Thoracic aorta (tissue), 2 donors: ENCODE measurements around the gene CNIH3. TPM values are rescaled to one million over a fixed set of nuclear protein-coding genes. Genes with fewer than 3 reads are reported as not detected.

ENCODE experiments used
- ATAC-seq: fragments of 150-250 bp; one replicate; pipeline ENCODE4 v1.8.0; 2017; ENCODE audit warnings: low read depth; ENCODE audit not compliant: insufficient number of reproducible peaks, low FRiP score
- DNase-seq: peaks from one replicate; pipeline ENCODE4 v3.0.0-alpha.2; 2020; ENCODE audit warnings: low spot score
- H3K27ac ChIP-seq, 2 donors: fragments of 200-600 bp; sonication (generic); 1 replicate in 1 of 2; 2 replicates in 1 of 2; pipeline ENCODE4 v1.5.1; 2016; ENCODE audit warnings: mild to moderate bottlenecking in 2 of 2, moderate library complexity in 2 of 2
- H3K27me3 ChIP-seq: fragments of 200-600 bp; sonication (generic); replicated peaks from 2 replicates; pipeline ENCODE4 v1.6.0; 2016; ENCODE audit warnings: mild to moderate bottlenecking; ENCODE audit not compliant: insufficient read depth
- H3K36me3 ChIP-seq: fragments of 200-600 bp; sonication (generic); one replicate; pipeline ENCODE4 v1.5.1; 2016
- H3K4me1 ChIP-seq, 2 donors: fragments of 200-600 bp; sonication (generic); 1 replicate in 1 of 2; 2 replicates in 1 of 2; pipeline versions ENCODE4 v1.5.1 to v1.6.0; 2016; ENCODE audit warnings: low read depth in 2 of 2, mild to moderate bottlenecking in 1 of 2; ENCODE audit not compliant: control insufficient read depth in 1 of 2
- H3K4me3 ChIP-seq: fragments of 200-600 bp; sonication (generic); 2 replicates; pipeline ENCODE4 v1.5.1; 2016; ENCODE audit warnings: mild to moderate bottlenecking
- H3K9me3 ChIP-seq: fragments of 200-600 bp; sonication (generic); 2 replicates; pipeline ENCODE4 v1.5.1; 2016
- CTCF ChIP-seq: fragments of 200-600 bp; sonication (generic); IDR thresholded peaks from one replicate; pipeline ENCODE4 v1.5.1; 2019; ENCODE audit warnings: antibody characterized with exemption
- total RNA-seq, 2 donors: library from RNA; depleted of rRNA; stranded (reverse); fragments of >200 nt; gene quantifications; one replicate each; pipeline versions ENCODE4 v1.1.0 to v1.2.3, GENCODE V29; 2016

The CNIH3 gene
- total RNA-seq, 2 donors from 2014 or later = 0.21 TPM; not detected in 1

GRCh38 chr1:224626042-224626441, 9.9 kb downstream of the CNIH3 start:
- Histone ChIP-seq H3K27me3 (no peaks in the 10 kb centered on the region), H3K4me3 (no peak overlapping the region), H3K27ac (no peak overlapping the region), H3K36me3 (no peaks in the 10 kb centered on the region), H3K4me1 (no peaks in the 10 kb centered on the region), H3K9me3 (no peaks in the 10 kb centered on the region)
- DNase-seq (no peak), ATAC-seq (no peak)
- TF ChIP-seq CTCF = no peak

- ATAC-seq = no peak
Measured at GRCh38 chr1:224629965-224630364, 13.8 kb downstream of the CNIH3 start.

GRCh38 chr1:224631462-224632115, 15.5 kb downstream of the CNIH3 start:
- no peak overlapping the region for H3K4me3 ChIP-seq
- no peaks in the 10 kb centered on the region for H3K27me3 ChIP-seq
- H3K9me3 ChIP-seq = no peaks in the 10 kb centered on the region
- ATAC-seq (no peak), DNase-seq (no peak)
- no peaks in the 10 kb centered on the region for H3K36me3 ChIP-seq
- TF ChIP-seq CTCF = no peak
- H3K4me1 ChIP-seq = no peaks in the 10 kb centered on the region
- no peak overlapping the region for H3K27ac ChIP-seq

More at GRCh38 chr1:224629965-224630364, 13.8 kb downstream of the CNIH3 start:
- H3K9me3 ChIP-seq = no peaks in the 10 kb centered on the region
- H3K36me3 ChIP-seq = no peaks in the 10 kb centered on the region
- no peak for DNase-seq
- H3K4me3 ChIP-seq = no peak overlapping the region
- no peak overlapping the region for H3K27ac ChIP-seq
- no peak for TF ChIP-seq CTCF
- no peaks in the 10 kb centered on the region for H3K27me3 ChIP-seq
- no peaks in the 10 kb centered on the region for H3K4me1 ChIP-seq

GRCh38 chr1:224632381-224632871, 16.3 kb downstream of the CNIH3 start:
- H3K9me3 ChIP-seq = no peaks in the 10 kb centered on the region
- no peak overlapping the region for H3K27ac ChIP-seq
- no peak for DNase-seq
- no peak for ATAC-seq
- H3K36me3 ChIP-seq = no peaks in the 10 kb centered on the region
- H3K4me1 ChIP-seq = no peaks in the 10 kb centered on the region
- no peak for TF ChIP-seq CTCF
- H3K4me3 ChIP-seq = no peak overlapping the region
- no peaks in the 10 kb centered on the region for H3K27me3 ChIP-seq

GRCh38 chr1:224632921-224633321, 16.8 kb downstream of the CNIH3 start:
- no peaks in the 10 kb centered on the region for H3K36me3 ChIP-seq
- no peaks in the 10 kb centered on the region for H3K9me3 ChIP-seq
- H3K4me3 ChIP-seq = no peak overlapping the region
- no peak for ATAC-seq
- no peaks in the 10 kb centered on the region for H3K27me3 ChIP-seq
- TF ChIP-seq CTCF = no peak
- DNase-seq = no peak
- no peaks in the 10 kb centered on the region for H3K4me1 ChIP-seq
- no peak overlapping the region for H3K27ac ChIP-seq
